Effector CD4-positive, alpha-beta T cell (primary cell): ENCODE data around the gene KCTD7.
"Not testable (repeated sequence)": the region's sequence is repeated elsewhere in the genome, so short reads cannot be mapped to it uniquely, and the experiment has no call there.

Source experiments
- DNase-seq: peaks from one replicate; pipeline ENCODE4 v3.0.0-alpha.2; 2020

KCTD7 gene

GRCh38 chr7:66617295-66617694 is 11.4 kb upstream of the KCTD7 start:
- no peak for DNase-seq

GRCh38 chr7:66619341-66619948 is 9.2 kb upstream of the KCTD7 start:
- DNase-seq = not testable (repeated sequence)

- DNase-seq = no peak
Observed at GRCh38 chr7:66626331-66626934, 2.2 kb upstream of the KCTD7 start.

- no peak for DNase-seq
Observed at GRCh38 chr7:66627151-66627681, 1.5 kb upstream of the KCTD7 start.

GRCh38 chr7:66627881-66628360 is 760 bp upstream of the KCTD7 start:
- DNase-seq = no peak

GRCh38 chr7:66629222-66630062 is 761 bp downstream of the KCTD7 start:
- no peak for DNase-seq

- DNase-seq = no peak
Observed at GRCh38 chr7:66630531-66630930, 1.9 kb downstream of the KCTD7 start.

- DNase-seq = no peak
Observed at GRCh38 chr7:66631471-66631870, 2.8 kb downstream of the KCTD7 start.

GRCh38 chr7:66634816-66635215 is 6.1 kb downstream of the KCTD7 start:
- no peak for DNase-seq

GRCh38 chr7:66635322-66635981 is 6.8 kb downstream of the KCTD7 start:
- DNase-seq = not testable (repeated sequence)

GRCh38 chr7:66635982-66636546 is 7.4 kb downstream of the KCTD7 start:
- DNase-seq = not testable (repeated sequence)

- no peak for DNase-seq
Observed at GRCh38 chr7:66638309-66639099, 9.8 kb downstream of the KCTD7 start.

GRCh38 chr7:66639773-66640172 is 11.1 kb downstream of the KCTD7 start:
- no peak for DNase-seq

- no peak for DNase-seq
Observed at GRCh38 chr7:66640802-66641525, 12.3 kb downstream of the KCTD7 start.

- DNase-seq = no peak
Observed at GRCh38 chr7:66641526-66641871, 12.8 kb downstream of the KCTD7 start.

GRCh38 chr7:66642186-66642585 is 13.5 kb downstream of the KCTD7 start:
- no peak for DNase-seq

GRCh38 chr7:66642932-66643331 is 14.3 kb downstream of the KCTD7 start:
- DNase-seq = no peak

GRCh38 chr7:66643395-66643794 is 14.7 kb downstream of the KCTD7 start:
- no peak for DNase-seq

- DNase-seq = not testable (repeated sequence)
Observed at GRCh38 chr7:66651026-66651425, 22.3 kb downstream of the KCTD7 start.

GRCh38 chr7:66653719-66654274 is 25.1 kb downstream of the KCTD7 start:
- not testable (repeated sequence) for DNase-seq
